Activated CD4-positive, alpha-beta memory T cell treated with anti-CD3 and anti-CD28 coated beads, Interleukin-2, amount 10 ng/mL, durations not matched to agents 7 days and 5 days (primary cell): ENCODE data around the gene MYL4. TPM values are rescaled to one million over a fixed set of nuclear protein-coding genes. Genes with fewer than 3 reads are reported as not detected.
"Not testable (repeated sequence)": the region's sequence is repeated elsewhere in the genome, so short reads cannot be mapped to it uniquely, and the experiment has no call there.

Experiments used
- CTCF ChIA-PET: fragments of 350-600 bp; sonication (Branson Sonifier 250); formaldehyde crosslinking; loops from one replicate; lab custom pipeline; 2021; ENCODE audit warnings: antibody characterized with exemption, inconsistent platforms; lab: Charles Lee
- POLR2A ChIA-PET: fragments of 350-600 bp; sonication (Branson Sonifier 250); formaldehyde crosslinking; loops from one replicate; lab custom pipeline; 2021; ENCODE audit warnings: antibody characterized with exemption; lab: Charles Lee
- DNase-seq: peaks from one replicate; pipeline ENCODE4 v3.0.0-alpha.2; 2020
- H3K27ac Mint-ChIP-seq: one replicate; pipeline ENCODE4 v1.8.0; 2021; ENCODE audit warnings: mild to moderate bottlenecking, mixed read lengths
- H3K27me3 Mint-ChIP-seq: one replicate; pipeline ENCODE4 v1.8.0; 2021; ENCODE audit warnings: mixed read lengths
- H3K36me3 Mint-ChIP-seq: one replicate; pipeline ENCODE4 v1.8.0; 2021; ENCODE audit warnings: low read depth, mixed read lengths
- H3K4me1 Mint-ChIP-seq: one replicate; pipeline ENCODE4 v1.8.0; 2021; ENCODE audit warnings: mixed read lengths
- H3K4me3 Mint-ChIP-seq: one replicate; pipeline ENCODE4 v1.8.0; 2021; ENCODE audit warnings: mild to moderate bottlenecking, mixed read lengths
- H3K9me3 Mint-ChIP-seq: one replicate; pipeline ENCODE4 v1.8.0; 2021; ENCODE audit warnings: mixed read lengths
- total RNA-seq, 2 experiments: library from RNA; stranded (reverse); gene quantifications; one replicate each; pipeline ENCODE4 v1.2.3, GENCODE V29; 2021

MYL4 gene
- total RNA-seq, 2 experiments from 2014 or later = not detected

- ChIA-PET POLR2A (no interaction called here), CTCF (no interaction called here)
- Mint-ChIP-seq H3K4me1 (peaks cover 30% of the 10 kb centered on the region), H3K27ac (no peak overlapping the region), H3K27me3 (peaks cover 10% of the 10 kb centered on the region), H3K9me3 (no peaks in the 10 kb centered on the region), H3K36me3 (no peaks in the 10 kb centered on the region), H3K4me3 (no peak overlapping the region)
- DNase-seq = no peak
These were observed 4.4 kb downstream of the MYL4 start for GRCh38 chr17:47213540-47213939.

GRCh38 chr17:47214931-47215330 lies 5.8 kb downstream of the MYL4 start:
- Mint-ChIP-seq H3K27me3 (peaks cover 10% of the 10 kb centered on the region), H3K4me3 (no peak overlapping the region), H3K4me1 (peaks cover 43% of the 10 kb centered on the region), H3K9me3 (no peaks in the 10 kb centered on the region), H3K36me3 (no peaks in the 10 kb centered on the region), H3K27ac (no peak overlapping the region)
- POLR2A ChIA-PET = no interaction called here
- CTCF ChIA-PET = no interaction called here
- no peak for DNase-seq

- H3K4me1 Mint-ChIP-seq = peaks cover 61% of the 10 kb centered on the region
- CTCF ChIA-PET = not testable (repeated sequence)
These were observed 7.7 kb downstream of the MYL4 start for GRCh38 chr17:47216821-47217220.

GRCh38 chr17:47217279-47217678 lies 8.1 kb downstream of the MYL4 start:
- POLR2A ChIA-PET = interaction anchor here (1.1 to 1.5 kb wide), 2 partner anchors 11 to 13 kb away, joined by 4 to 6 read pairs; no protein-coding TSS in a partner anchor
- Mint-ChIP-seq H3K27me3 (peaks cover 10% of the 10 kb centered on the region), H3K4me1 (peaks cover 61% of the 10 kb centered on the region), H3K27ac (peak overlapping the region; percentile 64)
- H3K9me3 Mint-ChIP-seq, CTCF ChIA-PET, DNase-seq, H3K36me3 Mint-ChIP-seq, H3K4me3 Mint-ChIP-seq: not testable (repeated sequence)

More at GRCh38 chr17:47216821-47217220, 7.7 kb downstream of the MYL4 start:
- Mint-ChIP-seq H3K27me3 (peaks cover 10% of the 10 kb centered on the region), H3K27ac (peak overlapping the region; percentile 64)
- H3K4me3 Mint-ChIP-seq, H3K9me3 Mint-ChIP-seq, DNase-seq, H3K36me3 Mint-ChIP-seq: not testable (repeated sequence)
- POLR2A ChIA-PET = interaction anchor here (1.1 to 1.5 kb wide), 2 partner anchors 10 to 12 kb away, joined by 4 to 6 read pairs; no protein-coding TSS in a partner anchor

GRCh38 chr17:47218896-47219430 lies 9.8 kb downstream of the MYL4 start:
- H3K27me3 Mint-ChIP-seq = peaks cover 2% of the 10 kb centered on the region
- no peak overlapping the region for H3K27ac Mint-ChIP-seq
- H3K4me1 Mint-ChIP-seq = peaks cover 59% of the 10 kb centered on the region

GRCh38 chr17:47219621-47220475 lies 10.7 kb downstream of the MYL4 start:
- POLR2A ChIA-PET = interaction anchor here (0.8 to 3.9 kb wide), 8 partner anchors 9 to 430 kb away, joined by 3 to 44 read pairs (median 4); partner anchors contain the start of genes KPNB1 and MYL4
- peak overlapping the region; percentile 77 for H3K27ac Mint-ChIP-seq
- peaks cover 4% of the 10 kb centered on the region for H3K9me3 Mint-ChIP-seq
- H3K27me3 Mint-ChIP-seq = peaks cover 2% of the 10 kb centered on the region
- H3K36me3 Mint-ChIP-seq = no peaks in the 10 kb centered on the region
- CTCF ChIA-PET = interaction anchor here (0.8 to 2.8 kb wide), 5 partner anchors 10 to 94 kb away, joined by 3 to 16 read pairs (median 4); partner anchors contain the start of gene CDC27
- no peak overlapping the region for H3K4me3 Mint-ChIP-seq
- no peak for DNase-seq
- H3K4me1 Mint-ChIP-seq = peaks cover 58% of the 10 kb centered on the region

More at GRCh38 chr17:47218896-47219430, 9.8 kb downstream of the MYL4 start:
- POLR2A ChIA-PET = interaction anchor here (1.3 to 3.9 kb wide), 5 partner anchors 8 to 36 kb away, joined by 3 to 44 read pairs (median 5); no protein-coding TSS in a partner anchor
- Mint-ChIP-seq H3K4me3 (no peak overlapping the region), H3K36me3 (no peaks in the 10 kb centered on the region), H3K9me3 (peaks cover under 1% of the 10 kb centered on the region)
- CTCF ChIA-PET = interaction anchor here (1.3 to 2.8 kb wide), 2 partner anchors 11 to 30 kb away, joined by 4 to 16 read pairs; partner anchors contain the start of gene CDC27
- DNase-seq = no peak

- Mint-ChIP-seq H3K4me3 (no peak overlapping the region), H3K27ac (peak overlapping the region; percentile 77), H3K36me3 (no peaks in the 10 kb centered on the region), H3K27me3 (no peaks in the 10 kb centered on the region), H3K4me1 (peaks cover 52% of the 10 kb centered on the region), H3K9me3 (peaks cover 4% of the 10 kb centered on the region)
- POLR2A ChIA-PET = interaction anchor here (0.8 to 3.9 kb wide), 7 partner anchors 9 to 429 kb away, joined by 3 to 44 read pairs (median 5); partner anchors contain the start of genes KPNB1 and MYL4
- peak; percentile 43 for DNase-seq
- CTCF ChIA-PET = interaction anchor here (0.8 to 2.8 kb wide), 4 partner anchors 9 to 93 kb away, joined by 3 to 16 read pairs (median 4); no protein-coding TSS in a partner anchor
These were observed 11.4 kb downstream of the MYL4 start for GRCh38 chr17:47220531-47220999.

GRCh38 chr17:47221154-47221553 lies 12.0 kb downstream of the MYL4 start:
- Mint-ChIP-seq H3K27ac (peak overlapping the region; percentile 77), H3K36me3 (no peaks in the 10 kb centered on the region), H3K4me3 (no peak overlapping the region), H3K9me3 (peaks cover 4% of the 10 kb centered on the region), H3K27me3 (no peaks in the 10 kb centered on the region), H3K4me1 (peaks cover 50% of the 10 kb centered on the region)
- ChIA-PET CTCF (interaction anchor here (0.8 to 2.8 kb wide), 3 partner anchors 9 to 18 kb away, joined by 3 to 16 read pairs (median 5); no protein-coding TSS in a partner anchor), POLR2A (interaction anchor here (1.0 to 3.9 kb wide), 5 partner anchors 9 to 429 kb away, joined by 3 to 44 read pairs (median 8); partner anchors contain the start of gene KPNB1)
- no peak for DNase-seq

- ChIA-PET CTCF (no interaction called here), POLR2A (interaction anchor here (3.9 kb wide), 1 partner anchor 17 kb away, joined by 44 read pairs; no protein-coding TSS in a partner anchor)
- Mint-ChIP-seq H3K27me3 (no peaks in the 10 kb centered on the region), H3K4me1 (peaks cover 44% of the 10 kb centered on the region), H3K36me3 (no peaks in the 10 kb centered on the region), H3K9me3 (peaks cover 4% of the 10 kb centered on the region), H3K4me3 (no peak overlapping the region), H3K27ac (no peak overlapping the region)
- no peak for DNase-seq
These were observed 12.9 kb downstream of the MYL4 start for GRCh38 chr17:47222047-47222446.

GRCh38 chr17:47223007-47223406 lies 13.9 kb downstream of the MYL4 start:
- H3K9me3 Mint-ChIP-seq = peaks cover 4% of the 10 kb centered on the region
- H3K36me3 Mint-ChIP-seq = no peaks in the 10 kb centered on the region
- no peak overlapping the region for H3K27ac Mint-ChIP-seq
- peaks cover 37% of the 10 kb centered on the region for H3K4me1 Mint-ChIP-seq
- H3K4me3 Mint-ChIP-seq = no peak overlapping the region
- H3K27me3 Mint-ChIP-seq = no peaks in the 10 kb centered on the region
- DNase-seq = no peak
- POLR2A ChIA-PET = no interaction called here
- CTCF ChIA-PET = no interaction called here

- peaks cover 4% of the 10 kb centered on the region for H3K9me3 Mint-ChIP-seq
- peaks cover 32% of the 10 kb centered on the region for H3K4me1 Mint-ChIP-seq
- ChIA-PET POLR2A (no interaction called here), CTCF (no interaction called here)
- no peak overlapping the region for H3K4me3 Mint-ChIP-seq
- no peaks in the 10 kb centered on the region for H3K36me3 Mint-ChIP-seq
- DNase-seq = no peak
- H3K27me3 Mint-ChIP-seq = no peaks in the 10 kb centered on the region
- no peak overlapping the region for H3K27ac Mint-ChIP-seq
These were observed 14.3 kb downstream of the MYL4 start for GRCh38 chr17:47223460-47223859.

- H3K4me3 Mint-ChIP-seq, H3K27me3 Mint-ChIP-seq, H3K27ac Mint-ChIP-seq, H3K36me3 Mint-ChIP-seq, H3K9me3 Mint-ChIP-seq, DNase-seq, CTCF ChIA-PET: not testable (repeated sequence)
- POLR2A ChIA-PET = interaction anchor here (1.3 kb wide), 1 partner anchor 34 kb away, joined by 3 read pairs; no protein-coding TSS in a partner anchor
- peaks cover 26% of the 10 kb centered on the region for H3K4me1 Mint-ChIP-seq
These were observed 14.9 kb downstream of the MYL4 start for GRCh38 chr17:47224077-47224476.
